ENCODE results near the gene LSG1. TPM values are rescaled to one million over a fixed set of nuclear protein-coding genes. Genes with fewer than 3 reads are reported as not detected.

Gene LSG1
- total and polyA plus RNA-seq, 4 donors, result 8.8 to 31.3 (median 24.9) TPM

- 66% methylated on average over 3 of the region's 3 CpGs for WGBS, 2 donors
- intact Hi-C loops (cut with DNase I), result loop anchor here in 1 of 2 donors (10.0 kb wide), 1 partner anchor 851 kb away; no protein-coding TSS in a partner anchor
- Histone ChIP-seq H3K27ac (ENCODE audit: low read depth in 1 of 2, low read length in 2 of 2) (no peak overlapping the region), H3K9me3 (ENCODE audit: control insufficient read depth, low read length) (no peaks in the 10 kb centered on the region), H3K27me3 (ENCODE audit: control insufficient read depth in 1 of 2, insufficient read depth in 2 of 2, low read length in 1 of 2) (no peaks in the 10 kb centered on the region), H3K4me3 (ENCODE audit: low read length in 2 of 2) (no peak overlapping the region), H3K36me3 (ENCODE audit: control insufficient read depth in 1 of 2, insufficient read depth in 2 of 2, low read length in 1 of 2) (no peaks in the 10 kb centered on the region), H3K4me1 (ENCODE audit: control insufficient read depth in 1 of 2, insufficient read depth in 2 of 2, low read length in 2 of 2) (no peaks in the 10 kb centered on the region)
- no peak for DNase-seq
- no peak for ATAC-seq (ENCODE audit: low FRiP score)
These were observed 1.8 kb upstream of the LSG1 start for GRCh38 chr3:194673761-194674160.

GRCh38 chr3:194672876-194673275, 885 bp upstream of the LSG1 start:
- H3K4me3 ChIP-seq (ENCODE audit: low read length in 2 of 2), result peak overlapping the region; percentile 60 to 90
- H3K9me3 ChIP-seq (ENCODE audit: control insufficient read depth, low read length), result no peaks in the 10 kb centered on the region
- DNase-seq (no peak), ATAC-seq (ENCODE audit: low FRiP score) (no peak)
- H3K27me3 ChIP-seq (ENCODE audit: control insufficient read depth in 1 of 2, insufficient read depth in 2 of 2, low read length in 1 of 2), result no peaks in the 10 kb centered on the region
- H3K4me1 ChIP-seq (ENCODE audit: control insufficient read depth in 1 of 2, insufficient read depth in 2 of 2, low read length in 2 of 2), result no peaks in the 10 kb centered on the region
- WGBS, 2 donors, result 37 to 44% methylated on average over 5 of the region's 5 CpGs
- H3K36me3 ChIP-seq (ENCODE audit: control insufficient read depth in 1 of 2, insufficient read depth in 2 of 2, low read length in 1 of 2), result no peaks in the 10 kb centered on the region
- intact Hi-C loops (cut with DNase I), result loop anchor here in 1 of 2 donors (10.0 kb wide), 1 partner anchor 852 kb away; no protein-coding TSS in a partner anchor
- peak overlapping the region in 1 of 2 donors; percentile 48 for H3K27ac ChIP-seq (ENCODE audit: low read depth in 1 of 2, low read length in 2 of 2)

- Histone ChIP-seq H3K9me3 (ENCODE audit: control insufficient read depth, low read length) (no peaks in the 10 kb centered on the region), H3K4me3 (ENCODE audit: low read length in 2 of 2) (peak overlapping the region; percentile 95 to 99), H3K27me3 (ENCODE audit: control insufficient read depth in 1 of 2, insufficient read depth in 2 of 2, low read length in 1 of 2) (no peaks in the 10 kb centered on the region), H3K36me3 (ENCODE audit: control insufficient read depth in 1 of 2, insufficient read depth in 2 of 2, low read length in 1 of 2) (no peaks in the 10 kb centered on the region), H3K4me1 (ENCODE audit: control insufficient read depth in 1 of 2, insufficient read depth in 2 of 2, low read length in 2 of 2) (no peaks in the 10 kb centered on the region), H3K27ac (ENCODE audit: low read depth in 1 of 2, low read length in 2 of 2) (peak overlapping the region in 1 of 2 donors; percentile 88)
- ATAC-seq (ENCODE audit: low FRiP score) (no peak), DNase-seq (no peak)
- intact Hi-C loops (cut with DNase I), result loop anchor here in 1 of 2 donors (10.0 kb wide), 1 partner anchor 853 kb away; no protein-coding TSS in a partner anchor
- WGBS, 2 donors, result 1% methylated on average over 5 of the region's 5 CpGs
These were observed 486 bp downstream of the LSG1 start for GRCh38 chr3:194671511-194671899.

- WGBS, 2 donors, result 78 to 84% methylated on average over 7 of the region's 7 CpGs
- peaks cover 0 to 4% of the 10 kb centered on the region in 2 donors for H3K36me3 ChIP-seq (ENCODE audit: control insufficient read depth in 1 of 2, insufficient read depth in 2 of 2, low read length in 1 of 2)
These were observed 4.6 kb downstream of the LSG1 start for GRCh38 chr3:194667363-194667762.

GRCh38 chr3:194664857-194665256, 7.1 kb downstream of the LSG1 start:
- Histone ChIP-seq H3K9me3 (ENCODE audit: control insufficient read depth, low read length) (no peaks in the 10 kb centered on the region), H3K36me3 (ENCODE audit: control insufficient read depth in 1 of 2, insufficient read depth in 2 of 2, low read length in 1 of 2) (peaks cover 0 to 7% of the 10 kb centered on the region in 2 donors), H3K4me1 (ENCODE audit: control insufficient read depth in 1 of 2, insufficient read depth in 2 of 2, low read length in 2 of 2) (no peaks in the 10 kb centered on the region), H3K27ac (ENCODE audit: low read depth in 1 of 2, low read length in 2 of 2) (no peak overlapping the region), H3K4me3 (ENCODE audit: low read length in 2 of 2) (no peak overlapping the region), H3K27me3 (ENCODE audit: control insufficient read depth in 1 of 2, insufficient read depth in 2 of 2, low read length in 1 of 2) (no peaks in the 10 kb centered on the region)
- intact Hi-C loops (cut with DNase I), result loop anchor here in 1 of 2 donors (5.0 kb wide), 1 partner anchor 262 kb away; no protein-coding TSS in a partner anchor
- no peak for ATAC-seq (ENCODE audit: low FRiP score)
- no peak for DNase-seq
- 91% methylated on average over 7 of the region's 7 CpGs for WGBS, 2 donors

More at GRCh38 chr3:194667363-194667762, 4.6 kb downstream of the LSG1 start:
- no peaks in the 10 kb centered on the region for H3K27me3 ChIP-seq (ENCODE audit: control insufficient read depth in 1 of 2, insufficient read depth in 2 of 2, low read length in 1 of 2)
- H3K4me1 ChIP-seq (ENCODE audit: control insufficient read depth in 1 of 2, insufficient read depth in 2 of 2, low read length in 2 of 2), result no peaks in the 10 kb centered on the region
- H3K9me3 ChIP-seq (ENCODE audit: control insufficient read depth, low read length), result no peaks in the 10 kb centered on the region
- no peak overlapping the region for H3K4me3 ChIP-seq (ENCODE audit: low read length in 2 of 2)
- DNase-seq (no peak), ATAC-seq (ENCODE audit: low FRiP score) (no peak)
- intact Hi-C loops (cut with DNase I), result no loop called here
- no peak overlapping the region for H3K27ac ChIP-seq (ENCODE audit: low read depth in 1 of 2, low read length in 2 of 2)

- H3K36me3 ChIP-seq (ENCODE audit: control insufficient read depth in 1 of 2, insufficient read depth in 2 of 2, low read length in 1 of 2), result peaks cover 3 to 11% of the 10 kb centered on the region in 2 donors
- no peaks in the 10 kb centered on the region for H3K27me3 ChIP-seq (ENCODE audit: control insufficient read depth in 1 of 2, insufficient read depth in 2 of 2, low read length in 1 of 2)
- no peak overlapping the region for H3K4me3 ChIP-seq (ENCODE audit: low read length in 2 of 2)
- no peaks in the 10 kb centered on the region for H3K9me3 ChIP-seq (ENCODE audit: control insufficient read depth, low read length)
- ATAC-seq (ENCODE audit: low FRiP score), result no peak
- 76 to 81% methylated on average over 6 of the region's 6 CpGs for WGBS, 2 donors
- no peak for DNase-seq
- H3K27ac ChIP-seq (ENCODE audit: low read depth in 1 of 2, low read length in 2 of 2), result no peak overlapping the region
- intact Hi-C loops (cut with DNase I), result loop anchor here in 1 of 2 donors (5.0 kb wide), 1 partner anchor 265 kb away; no protein-coding TSS in a partner anchor
- no peaks in the 10 kb centered on the region for H3K4me1 ChIP-seq (ENCODE audit: control insufficient read depth in 1 of 2, insufficient read depth in 2 of 2, low read length in 2 of 2)
These were observed 10.0 kb downstream of the LSG1 start for GRCh38 chr3:194661946-194662345.

GRCh38 chr3:194661374-194661773, 10.6 kb downstream of the LSG1 start:
- Histone ChIP-seq H3K27me3 (ENCODE audit: control insufficient read depth in 1 of 2, insufficient read depth in 2 of 2, low read length in 1 of 2) (no peaks in the 10 kb centered on the region), H3K9me3 (ENCODE audit: control insufficient read depth, low read length) (no peaks in the 10 kb centered on the region), H3K36me3 (ENCODE audit: control insufficient read depth in 1 of 2, insufficient read depth in 2 of 2, low read length in 1 of 2) (peaks cover 3 to 11% of the 10 kb centered on the region in 2 donors), H3K4me3 (ENCODE audit: low read length in 2 of 2) (no peak overlapping the region), H3K4me1 (ENCODE audit: control insufficient read depth in 1 of 2, insufficient read depth in 2 of 2, low read length in 2 of 2) (no peaks in the 10 kb centered on the region), H3K27ac (ENCODE audit: low read depth in 1 of 2, low read length in 2 of 2) (no peak overlapping the region)
- no peak for DNase-seq
- intact Hi-C loops (cut with DNase I), result loop anchor here in 1 of 2 donors (5.0 kb wide), 1 partner anchor 266 kb away; no protein-coding TSS in a partner anchor
- WGBS, 2 donors, result 88 to 91% methylated on average over 3 of the region's 3 CpGs
- ATAC-seq (ENCODE audit: low FRiP score), result no peak

GRCh38 chr3:194659778-194660177, 12.2 kb downstream of the LSG1 start:
- 81 to 85% methylated on average over 7 of the region's 7 CpGs for WGBS, 2 donors
- intact Hi-C loops (cut with DNase I), result loop anchor here in 1 of 2 donors (5.0 kb wide), 1 partner anchor 268 kb away; no protein-coding TSS in a partner anchor
- no peaks in the 10 kb centered on the region for H3K27me3 ChIP-seq (ENCODE audit: control insufficient read depth in 1 of 2, insufficient read depth in 2 of 2, low read length in 1 of 2)
- H3K36me3 ChIP-seq (ENCODE audit: control insufficient read depth in 1 of 2, insufficient read depth in 2 of 2, low read length in 1 of 2), result peaks cover 3 to 7% of the 10 kb centered on the region in 2 donors
- DNase-seq (no peak), ATAC-seq (ENCODE audit: low FRiP score) (no peak)
- H3K9me3 ChIP-seq (ENCODE audit: control insufficient read depth, low read length), result no peaks in the 10 kb centered on the region
- H3K27ac ChIP-seq (ENCODE audit: low read depth in 1 of 2, low read length in 2 of 2), result no peak overlapping the region
- no peaks in the 10 kb centered on the region for H3K4me1 ChIP-seq (ENCODE audit: control insufficient read depth in 1 of 2, insufficient read depth in 2 of 2, low read length in 2 of 2)
- H3K4me3 ChIP-seq (ENCODE audit: low read length in 2 of 2), result no peak overlapping the region

Data from aorta (tissue), 5 donors.